Osteocyte (in vitro differentiated cells): ENCODE measurements around the gene KRTAP4-3. TPM values are rescaled to one million over a fixed set of nuclear protein-coding genes. Genes with fewer than 3 reads are reported as not detected.

ENCODE experiments used
- DNase-seq: peaks from one replicate; pipeline ENCODE4 v3.0.0; 2021; ENCODE audit warnings: mixed read lengths; ENCODE audit not compliant: unreplicated experiment; ENCODE audit errors: extremely low spot score
- H3K27ac Mint-ChIP-seq: one replicate; pipeline ENCODE4 v1.8.0; 2021; ENCODE audit warnings: mild to moderate bottlenecking, mixed read lengths; ENCODE audit not compliant: unreplicated experiment
- H3K27me3 Mint-ChIP-seq: one replicate; pipeline ENCODE4 v1.8.0; 2021; ENCODE audit warnings: mixed read lengths; ENCODE audit not compliant: unreplicated experiment
- H3K36me3 Mint-ChIP-seq: one replicate; pipeline ENCODE4 v1.8.0; 2021; ENCODE audit warnings: mixed read lengths; ENCODE audit not compliant: unreplicated experiment
- H3K4me1 Mint-ChIP-seq: one replicate; pipeline ENCODE4 v1.8.0; 2021; ENCODE audit warnings: mixed read lengths; ENCODE audit not compliant: unreplicated experiment
- H3K4me3 Mint-ChIP-seq: one replicate; pipeline ENCODE4 v1.8.0; 2021; ENCODE audit warnings: mild to moderate bottlenecking, moderate library complexity, mixed read lengths; ENCODE audit not compliant: unreplicated experiment
- H3K9me3 Mint-ChIP-seq: one replicate; pipeline ENCODE4 v1.8.0; 2021; ENCODE audit warnings: mixed read lengths; ENCODE audit not compliant: unreplicated experiment
- CTCF ChIP-seq: fragments of 200-600 bp; sonication (generic); IDR thresholded peaks from 2 replicates; pipeline ENCODE4 v1.5.0; 2021; ENCODE audit warnings: antibody characterized with exemption, mild to moderate bottlenecking, moderate library complexity
- long read RNA-seq: library from polyadenylated mRNA; unstranded; transcript quantifications from one replicate; pipeline ENCODE4 v2.0.0, GENCODE V29; 2021
- total RNA-seq: library from RNA; stranded (reverse); gene quantifications from 2 replicates; pipeline ENCODE4 v1.2.1, GENCODE V29; 2021

The KRTAP4-3 gene
- total RNA-seq, result not detected in 2 replicates
- long read RNA-seq, result 0 reads

- no peaks in the 10 kb centered on the region for H3K36me3 Mint-ChIP-seq
Measured at GRCh38 chr17:41168121-41168520, at the start of gene KRTAP4-3. Gene KRTAP4-3 (minus strand): TSS chr17:41168221. CDS start chr17:41168172, 49 bp downstream.

GRCh38 chr17:41215681-41216080 is 47.7 kb upstream of the KRTAP4-3 start:
- H3K4me1 Mint-ChIP-seq, result peaks cover 3% of the 10 kb centered on the region
- H3K36me3 Mint-ChIP-seq, result peaks cover 8% of the 10 kb centered on the region
- no peak for DNase-seq
- no peak overlapping the region for H3K27ac Mint-ChIP-seq
- peaks cover 7% of the 10 kb centered on the region for H3K9me3 Mint-ChIP-seq
- no peak for TF ChIP-seq CTCF
- H3K4me3 Mint-ChIP-seq, result no peak overlapping the region
- H3K27me3 Mint-ChIP-seq, result peaks cover 13% of the 10 kb centered on the region

More at GRCh38 chr17:41168121-41168520, at the start of gene KRTAP4-3:
- no peak for TF ChIP-seq CTCF
- no peak for DNase-seq
- no peaks in the 10 kb centered on the region for H3K9me3 Mint-ChIP-seq
- no peaks in the 10 kb centered on the region for H3K27me3 Mint-ChIP-seq
- no peaks in the 10 kb centered on the region for H3K4me1 Mint-ChIP-seq
- no peak within 1 kb of the TSS for H3K4me3 Mint-ChIP-seq
- no peak within 1 kb of the TSS for H3K27ac Mint-ChIP-seq

GRCh38 chr17:41212524-41213169 is 44.6 kb upstream of the KRTAP4-3 start:
- Mint-ChIP-seq H3K27ac (no peak overlapping the region), H3K27me3 (peaks cover 35% of the 10 kb centered on the region), H3K4me3 (no peak overlapping the region), H3K4me1 (peaks cover 3% of the 10 kb centered on the region), H3K9me3 (peaks cover 7% of the 10 kb centered on the region), H3K36me3 (no peaks in the 10 kb centered on the region)
- no peak for DNase-seq
- no peak for TF ChIP-seq CTCF

- no peak for TF ChIP-seq CTCF
- Mint-ChIP-seq H3K4me3 (no peak overlapping the region), H3K9me3 (peaks cover 9% of the 10 kb centered on the region), H3K27me3 (peaks cover 35% of the 10 kb centered on the region), H3K27ac (no peak overlapping the region), H3K36me3 (no peaks in the 10 kb centered on the region), H3K4me1 (peaks cover 3% of the 10 kb centered on the region)
- DNase-seq, result no peak
Measured at GRCh38 chr17:41211845-41212466, 43.9 kb upstream of the KRTAP4-3 start.

- no peak for DNase-seq
- peaks cover 4% of the 10 kb centered on the region for H3K36me3 Mint-ChIP-seq
- H3K9me3 Mint-ChIP-seq, result peaks cover 6% of the 10 kb centered on the region
- H3K27me3 Mint-ChIP-seq, result no peaks in the 10 kb centered on the region
- H3K4me1 Mint-ChIP-seq, result peaks cover 7% of the 10 kb centered on the region
- H3K27ac Mint-ChIP-seq, result no peak overlapping the region
- no peak for TF ChIP-seq CTCF
- no peak overlapping the region for H3K4me3 Mint-ChIP-seq
Measured at GRCh38 chr17:41199421-41200078, 31.5 kb upstream of the KRTAP4-3 start.
